ENCODE measurements around the gene CCNI2. TPM values are rescaled to one million over a fixed set of nuclear protein-coding genes. Genes with fewer than 3 reads are reported as not detected.

The CCNI2 gene
- total and polyA plus RNA-seq, 10 of the 15 experiments (the other 5 are each of a cell fraction or from before 2014, with no cell fraction given): 1.8 to 8.0 (median 3.2) TPM

DNA sequence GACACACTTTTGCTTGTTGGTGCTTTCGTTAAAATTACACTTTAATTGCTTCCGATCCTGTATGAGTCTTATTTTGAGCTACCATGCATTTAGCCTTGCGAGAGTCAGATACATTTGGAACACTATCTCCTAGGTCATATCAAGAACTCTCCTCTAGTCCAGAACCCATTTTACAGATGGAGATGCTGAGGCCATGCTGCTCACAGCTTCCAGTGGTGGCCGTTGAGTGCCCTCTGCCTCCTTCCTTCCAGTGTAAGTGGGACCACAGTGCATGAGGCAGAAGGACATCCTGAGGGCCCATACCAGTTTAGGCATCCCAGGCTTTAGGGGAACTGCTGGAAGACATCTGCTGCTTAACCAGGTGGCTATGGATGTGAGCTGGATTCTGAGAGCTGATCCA, 6.9 kb downstream of the CCNI2 start:
- POLR2A ChIA-PET: interaction anchor here (0.8 to 9.6 kb wide), 9 partner anchors 14 to 287 kb away, joined by 3 to 56 read pairs (median 4); partner anchors contain the start of genes KIF3A and SEPTIN8
- Histone ChIP-seq H3K9ac (ENCODE audit: control insufficient read depth, insufficient read depth, low read length) (no peak overlapping the region), H3K27ac (ENCODE audit: control insufficient read depth, insufficient read depth) (no peak overlapping the region), H3K4me1 (ENCODE audit: control insufficient read depth, insufficient read depth, low read length) (peaks cover 25% of the 10 kb centered on the region), H3K36me3 (ENCODE audit: control insufficient read depth in 2 of 2, insufficient read depth in 2 of 2, low read length in 1 of 2) (peaks cover 0 to under 1% of the 10 kb centered on the region in 2 experiments; a peak in 2 of 4 replicates), H3K79me2 (ENCODE audit: control insufficient read depth, insufficient read depth, low read length) (no peaks in the 10 kb centered on the region; the same call in 1 of the 2 replicates), H3K9me3 (replicated peaks; ENCODE audit: control insufficient read depth, insufficient read depth, low read length) (no peaks in the 10 kb centered on the region), H4K20me1 (ENCODE audit: control insufficient read depth, insufficient read depth) (no peaks in the 10 kb centered on the region), H3K4me3 (no peak overlapping the region), H2AFZ (ENCODE audit: control insufficient read depth, low read depth, low read length) (no peak overlapping the region), H3K27me3 (replicated peaks in 1 of 2; ENCODE audit: control insufficient read depth in 2 of 2, insufficient read depth in 2 of 2, low read length in 1 of 2) (no peaks in the 10 kb centered on the region), H3K4me2 (ENCODE audit: control insufficient read depth, insufficient read depth) (no peak overlapping the region)
- no TSS peak for BruUV-seq (replicated peaks)
- 98% methylated on average over 4 of the region's 4 CpGs for WGBS (ENCODE audit: insufficient coverage, insufficient replicate concordance, low lambda C conversion rate, missing lambda C conversion rate)
- in situ Hi-C loops (cut with MboI) (no loop called here), intact Hi-C loops (cut with micrococcal nuclease; ENCODE audit: unreplicated experiment) (loop anchor here (5.0 kb wide), 2 partner anchors 92 to 227 kb away; no protein-coding TSS in a partner anchor)
- TF ChIP-seq NR2C2 (IDR thresholded peaks at IDR 0.05; ENCODE audit: borderline replicate concordance, control insufficient read depth, insufficient read length, low read depth) (no peak), EGR1 (IDR thresholded peaks at IDR 0.05; ENCODE audit: borderline replicate concordance in 1 of 2, low read depth in 2 of 2, low read length in 2 of 2) (no peak), CREB1 (IDR thresholded peaks at IDR 0.05; ENCODE audit: low read depth) (no peak), MAX (IDR thresholded peaks at IDR 0.05; ENCODE audit: low read depth, low read length) (no peak), ZNF274 (IDR thresholded peaks at IDR 0.05; ENCODE audit: insufficient read depth, insufficient read length) (no peak), SMAD5 (IDR thresholded peaks at IDR 0.05; ENCODE audit: low read depth) (no peak), STAT3 (IDR thresholded peaks at IDR 0.05; ENCODE audit: low read depth, low read length) (no peak), YBX1 (IDR thresholded peaks at IDR 0.05) (no peak), ESRRA (IDR thresholded peaks at IDR 0.05; ENCODE audit: low read length) (no peak)
- no peak for ATAC-seq
- RAD21 ChIA-PET (ENCODE audit: unreplicated experiment): interaction anchor here (1.2 to 10.5 kb wide), 21 partner anchors 17 to 228 kb away, joined by 3 to 127 read pairs (median 6); partner anchors contain the start of genes KIF3A and SOWAHA
- SMC1A ChIA-PET (ENCODE audit: uncharacterized antibody, unreplicated experiment): interaction anchor here (0.7 to 11.1 kb wide), 20 partner anchors 8 to 248 kb away, joined by 3 to 129 read pairs (median 5); partner anchors contain the start of genes IL13, KIF3A and SEPTIN8
- no peak for DNase-seq (ENCODE audit: low read depth, low spot score)
- CTCF ChIA-PET: interaction anchor here (0.6 to 7.4 kb wide), 23 partner anchors 9 to 1064 kb away, joined by 3 to 136 read pairs (median 4); no protein-coding TSS in a partner anchor
- FAIRE-seq: no peak
